GM18508 (cell line): ENCODE measurements around the gene WDR35.
"Not testable (repeated sequence)": the region's sequence is repeated elsewhere in the genome, so short reads cannot be mapped to it uniquely, and the experiment has no call there.

ENCODE experiments used
- ATAC-seq: cut with Tn5 transposase; IDR thresholded peaks from one replicate; pipeline ENCODE4 v1.9.1; 2021; ENCODE audit warnings: moderate number of reproducible peaks; ENCODE audit not compliant: insufficient read depth, unreplicated experiment

The WDR35 gene

GRCh38 chr2:19944205-19944845, 45.6 kb downstream of the WDR35 start:
- no peak for ATAC-seq

GRCh38 chr2:19943189-19943588, 46.7 kb downstream of the WDR35 start:
- no peak for ATAC-seq

GRCh38 chr2:19942199-19942598, 47.7 kb downstream of the WDR35 start:
- ATAC-seq: no peak

GRCh38 chr2:19937004-19937403, 52.9 kb downstream of the WDR35 start:
- no peak for ATAC-seq

- no peak for ATAC-seq
Observed at GRCh38 chr2:19936203-19936602, 53.7 kb downstream of the WDR35 start.

GRCh38 chr2:19933351-19933981, 56.4 kb downstream of the WDR35 start:
- ATAC-seq: no peak

GRCh38 chr2:19932928-19933327, 57.0 kb downstream of the WDR35 start:
- no peak for ATAC-seq

- ATAC-seq: no peak
Observed at GRCh38 chr2:19929226-19929625, 60.7 kb downstream of the WDR35 start.

- not testable (repeated sequence) for ATAC-seq
Observed at GRCh38 chr2:19927816-19928215, 62.1 kb downstream of the WDR35 start.

- ATAC-seq: not testable (repeated sequence)
Observed at GRCh38 chr2:19924526-19924925, 65.4 kb downstream of the WDR35 start.

GRCh38 chr2:19922188-19922587, 67.7 kb downstream of the WDR35 start:
- not testable (repeated sequence) for ATAC-seq

GRCh38 chr2:19916385-19916950, 73.4 kb downstream of the WDR35 start:
- ATAC-seq: no peak

GRCh38 chr2:19914266-19914975, 75.5 kb downstream of the WDR35 start:
- ATAC-seq: no peak

- ATAC-seq: no peak
Observed at GRCh38 chr2:19911808-19912509, 77.9 kb downstream of the WDR35 start.

- ATAC-seq: no peak
Observed at GRCh38 chr2:19902216-19902740, 87.6 kb downstream of the WDR35 start.

GRCh38 chr2:19901442-19902215, 88.3 kb downstream of the WDR35 start, which contains the start of gene TTC32:
Gene TTC32, minus strand, starts transcription at chr2:19901983. Its CDS starts 129 bp downstream, at chr2:19901854.
- peak; percentile 67 for ATAC-seq

GRCh38 chr2:19900931-19901441, 88.9 kb downstream of the WDR35 start:
- no peak for ATAC-seq

GRCh38 chr2:19899985-19900930, 89.6 kb downstream of the WDR35 start:
- ATAC-seq: peak; percentile 25
